GM12878 (cell line): ENCODE data around the gene TIMP3. TPM values are rescaled to one million over a fixed set of nuclear protein-coding genes. Genes with fewer than 3 reads are reported as not detected.

Experiments used
- ATAC-seq: fragments of 200-7000 bp; cut with Tn5 transposase; 3 replicates; pipeline ENCODE4 v1.9.1; 2020; ENCODE audit warnings: mild to moderate bottlenecking, moderate library complexity
- BruUV-seq: library from RNA; stranded (reverse); fragments of 400-500 nt; replicated peaks from 2 replicates; lab custom pipeline; 2021; lab: Mats Ljungman, UMichigan
- CTCF ChIA-PET: fragments of 300-600 bp; sonication (Branson Sonifier 250); formaldehyde crosslinking; extraction: SDS; loops from one replicate; lab custom pipeline; 2021; ENCODE audit warnings: inconsistent platforms; lab: Yijun Ruan, JAX
- POLR2A ChIA-PET: fragments of 350-600 bp; formaldehyde crosslinking; extraction: SDS; loops from one replicate; lab custom pipeline; 2021; ENCODE audit warnings: inconsistent platforms; lab: Charles Lee
- RAD21 ChIA-PET: fragments of 300-600 bp; sonication (Branson Sonifier 250); formaldehyde crosslinking; loops from one replicate; lab custom pipeline; 2023; ENCODE audit warnings: antibody characterized with exemption; ENCODE audit not compliant: unreplicated experiment; lab: Charles Lee
- SMC1A ChIA-PET: fragments of 300-600 bp; sonication (Branson Sonifier 250); formaldehyde crosslinking; loops from one replicate; lab custom pipeline; 2023; ENCODE audit not compliant: unreplicated experiment, uncharacterized antibody; lab: Charles Lee
- DNase-seq: peaks from one replicate; pipeline ENCODE4 v3.0.0-alpha.2; 2011; ENCODE audit warnings: low read depth, low spot score
- FAIRE-seq: peaks from 3 replicates; lab custom pipeline; 2011; peaks lifted over from hg19 to GRCh38; lab: Jason Lieb, UNC
- H2AFZ ChIP-seq: 2 replicates; pipeline ENCODE4 v1.6.0; 2011; ENCODE audit warnings: low read depth, low read length, control low read depth; ENCODE audit not compliant: control insufficient read depth
- H3K27ac ChIP-seq: 2 replicates; pipeline ENCODE4 v1.5.1; 2011; ENCODE audit warnings: control low read depth; ENCODE audit not compliant: control insufficient read depth, insufficient read depth
- H3K27me3 ChIP-seq, 2 experiments: replicated peaks in 1 of 2; 2 replicates each; pipeline versions ENCODE4 v1.6.0 to v1.6.1; 2011; ENCODE audit warnings: low read length in 1 of 2; ENCODE audit not compliant: control insufficient read depth in 2 of 2, insufficient read depth in 2 of 2
- H3K36me3 ChIP-seq, 2 experiments: 2 replicates each; pipeline ENCODE4 v1.5.1; 2011; ENCODE audit warnings: low read length in 1 of 2; ENCODE audit not compliant: control insufficient read depth in 2 of 2, insufficient read depth in 2 of 2
- H3K4me1 ChIP-seq: 2 replicates; pipeline ENCODE4 v1.6.1; 2011; ENCODE audit warnings: mild to moderate bottlenecking, low read length, moderate library complexity, mixed read lengths; ENCODE audit not compliant: control insufficient read depth, insufficient read depth
- H3K4me2 ChIP-seq: 2 replicates; pipeline ENCODE4 v1.6.0; 2011; ENCODE audit warnings: control low read depth; ENCODE audit not compliant: control insufficient read depth, insufficient read depth
- H3K4me3 ChIP-seq: fragments of 200-600 bp; sonication (generic); 2 replicates; pipeline ENCODE4 v1.5.1; 2016
- H3K79me2 ChIP-seq: 2 replicates; pipeline ENCODE4 v1.6.0; 2011; ENCODE audit warnings: low read length; ENCODE audit not compliant: control insufficient read depth, insufficient read depth
- H3K9ac ChIP-seq: 2 replicates; pipeline ENCODE4 v1.8.0; 2011; ENCODE audit warnings: low read length, control low read depth, mixed read lengths; ENCODE audit not compliant: control insufficient read depth, insufficient read depth
- H3K9me3 ChIP-seq: replicated peaks from 3 replicates; pipeline ENCODE4 v1.5.1; 2011; ENCODE audit warnings: mild to moderate bottlenecking, low read length; ENCODE audit not compliant: control insufficient read depth, insufficient read depth
- H4K20me1 ChIP-seq: 2 replicates; pipeline ENCODE4 v1.6.0; 2011; ENCODE audit not compliant: control insufficient read depth, insufficient read depth
- E4F1 ChIP-seq: fragments of 450-650 bp; IDR thresholded peaks from 2 replicates; pipeline ENCODE4 v1.6.1; 2018; ENCODE audit warnings: borderline replicate concordance, mild to moderate bottlenecking; ENCODE audit not compliant: partially characterized antibody
- ELK1 ChIP-seq: IDR thresholded peaks from 2 replicates; pipeline ENCODE4 v1.6.1; 2012; ENCODE audit warnings: low read depth, low read length, improper control_type of control experiment
- HDGF ChIP-seq: fragments of 450-650 bp; IDR thresholded peaks from 2 replicates; pipeline ENCODE4 v1.6.1; 2016; ENCODE audit warnings: antibody characterized with exemption
- IKZF2 ChIP-seq, 2 experiments: fragments of 450-650 bp; IDR thresholded peaks; 2 replicates each; pipeline ENCODE4 v1.6.1; 2017; ENCODE audit warnings: mild to moderate bottlenecking in 2 of 2, moderate library complexity in 2 of 2
- IRF4 ChIP-seq: IDR thresholded peaks from 2 replicates; pipeline ENCODE4 v1.6.1; 2011; ENCODE audit warnings: low read depth, low read length
- MLLT1 ChIP-seq: fragments of 450-650 bp; IDR thresholded peaks from 2 replicates; pipeline ENCODE4 v1.6.1; 2016; ENCODE audit warnings: mild to moderate bottlenecking
- NFYA ChIP-seq: IDR thresholded peaks from 2 replicates; pipeline ENCODE4 v1.6.1; 2011; ENCODE audit warnings: low read depth, mild to moderate bottlenecking, low read length, improper control_type of control experiment, borderline replicate concordance
- NR2F1 ChIP-seq: fragments of 450-650 bp; conservative IDR thresholded peaks from 2 replicates; pipeline ENCODE4 v1.6.1; 2017; ENCODE audit warnings: mild to moderate bottlenecking
- POLR2AphosphoS2 ChIP-seq: IDR thresholded peaks from 2 replicates; pipeline ENCODE4 v1.6.1; 2011; ENCODE audit warnings: low read depth, mild to moderate bottlenecking, low read length, improper control_type of control experiment, moderate library complexity
- SIX5 ChIP-seq: IDR thresholded peaks from 2 replicates; pipeline ENCODE4 v1.6.1; 2011; ENCODE audit warnings: mild to moderate bottlenecking, low read depth, low read length, moderate library complexity; ENCODE audit not compliant: severe bottlenecking
- SRF ChIP-seq, 2 experiments: IDR thresholded peaks; 2 replicates each; pipeline ENCODE4 v1.6.1; 2011; ENCODE audit warnings: low read depth in 2 of 2, low read length in 2 of 2, mild to moderate bottlenecking in 1 of 2, moderate library complexity in 1 of 2
- TBL1XR1 ChIP-seq: IDR thresholded peaks from 2 replicates; pipeline ENCODE4 v1.6.1; 2012; ENCODE audit warnings: low read depth, low read length, improper control_type of control experiment
- ZNF217 ChIP-seq: fragments of 450-650 bp; IDR thresholded peaks from 2 replicates; pipeline ENCODE4 v1.6.1; 2017; ENCODE audit warnings: antibody characterized with exemption, mild to moderate bottlenecking
- WGBS: methylation state at CpG from one replicate; pipeline ENCODE4 v1.1.6; 2016; ENCODE audit warnings: low lambda C conversion rate; ENCODE audit not compliant: insufficient replicate concordance, insufficient coverage; ENCODE audit errors: missing lambda C conversion rate; 5-methylcytosine and 5-hydroxymethylcytosine counted together
- in situ Hi-C: fragments of 300-500 bp; cut with MboI; formaldehyde crosslinking; loops from 9 replicates; pipeline ENCODE4 v1.14.3; 2018; ENCODE audit warnings: mixed read lengths
- intact Hi-C: fragments of 100-400 bp; cut with micrococcal nuclease; formaldehyde crosslinking; loops from one replicate; pipeline ENCODE4 v1.14.2; 2022; ENCODE audit not compliant: unreplicated experiment
- polyA plus RNA-seq, 11 experiments: library from polyadenylated mRNA; depleted of rRNA in 4 of 11; unstranded in 6 of 11; stranded (reverse) in 5 of 11; fragments of >200 nt; fragmentation: Nextera tagmentation in 4 of 11; fragmentation: Illumina TruSeq in 1 of 11; extraction: Ambion mirVana in 4 of 11; extraction: Trizol in 1 of 11; gene quantifications; 1 replicate in 1 of 11; 2 replicates in 10 of 11; pipeline versions ENCODE4 v1.2.1 to v1.2.3, GENCODE V29; 2011 to 2016; ENCODE audit warnings: inconsistent platforms in 2 of 11, missing spikeins in 2 of 11, low read depth in 1 of 11
- total RNA-seq, 4 experiments: library from RNA; depleted of rRNA in 3 of 4; stranded (reverse); fragments of >200 nt in 3 of 4; fragmentation: Illumina TruSeq in 1 of 4; extraction: Trizol in 1 of 4; gene quantifications; 2 replicates each; pipeline versions ENCODE4 v1.2.1 to v1.2.3, GENCODE V29; 2013 to 2021

The TIMP3 gene
- total and polyA plus RNA-seq, 10 of the 15 experiments (the other 5 are each of a cell fraction or from before 2014, with no cell fraction given) = 0.01 to 0.74 (median 0.27) TPM; not detected in 5

- no peaks in the 10 kb centered on the region for H3K9me3 ChIP-seq
- H3K4me2 ChIP-seq = no peak overlapping the region
- H3K27ac ChIP-seq = no peak overlapping the region
- H4K20me1 ChIP-seq = no peaks in the 10 kb centered on the region
- ChIA-PET POLR2A (no interaction called here), CTCF (no interaction called here), RAD21 (no interaction called here), SMC1A (no interaction called here)
- in situ Hi-C loops (no loop called here), intact Hi-C loops (no loop called here)
- H3K36me3 ChIP-seq = no peaks in the 10 kb centered on the region
- H3K27me3 ChIP-seq = peaks cover 4 to 5% of the 10 kb centered on the region in 2 experiments; a peak in 3 of 4 replicates
- no peak for DNase-seq
- TF ChIP-seq SIX5 = no peak
- no peak for TF ChIP-seq TBL1XR1
- TF ChIP-seq HDGF = no peak
- no peak for TF ChIP-seq SRF (IDR thresholded peaks at IDR 0.05; ENCODE audit: low read depth in 2 of 2, low read length in 2 of 2)
- TF ChIP-seq ELK1 = no peak
- no peak for TF ChIP-seq NFYA
- no peak for TF ChIP-seq POLR2AphosphoS2
- TF ChIP-seq IKZF2 (IDR thresholded peaks at IDR 0.05) = no peak
- no peak for TF ChIP-seq IRF4
- no peak for TF ChIP-seq NR2F1
- TF ChIP-seq E4F1 = no peak
- TF ChIP-seq ZNF217 = no peak
- no peak for TF ChIP-seq MLLT1
- FAIRE-seq = no peak
- no peak overlapping the region for H3K4me3 ChIP-seq
- H3K4me1 ChIP-seq = no peaks in the 10 kb centered on the region
- H3K79me2 ChIP-seq = no peaks in the 10 kb centered on the region
- no peak for ATAC-seq
- no peak overlapping the region for H3K9ac ChIP-seq
- no TSS peak for BruUV-seq
- H2AFZ ChIP-seq = no peak overlapping the region
- 6% methylated on average over 15 of the region's 15 CpGs for WGBS
Measured at GRCh38 chr22:32802237-32802765, 796 bp downstream of the TIMP3 start.
